GM12864 (cell line): ENCODE measurements around the gene FMN2.

Experiments
- DNase-seq: peaks from one replicate; pipeline ENCODE4 v3.0.0-alpha.2; 2011; ENCODE audit warnings: low read depth
- H3K4me3 ChIP-seq: 2 replicates; pipeline ENCODE4 v1.5.1; 2011; ENCODE audit warnings: mild to moderate bottlenecking, low read depth, low read length, control low read depth
- CTCF ChIP-seq: IDR thresholded peaks from 2 replicates; pipeline ENCODE4 v1.5.1; 2011; ENCODE audit warnings: low read depth, mild to moderate bottlenecking, moderate library complexity, low read length, control low read depth, inconsistent platforms; ENCODE audit errors: missing control alignments

Gene FMN2

DNA sequence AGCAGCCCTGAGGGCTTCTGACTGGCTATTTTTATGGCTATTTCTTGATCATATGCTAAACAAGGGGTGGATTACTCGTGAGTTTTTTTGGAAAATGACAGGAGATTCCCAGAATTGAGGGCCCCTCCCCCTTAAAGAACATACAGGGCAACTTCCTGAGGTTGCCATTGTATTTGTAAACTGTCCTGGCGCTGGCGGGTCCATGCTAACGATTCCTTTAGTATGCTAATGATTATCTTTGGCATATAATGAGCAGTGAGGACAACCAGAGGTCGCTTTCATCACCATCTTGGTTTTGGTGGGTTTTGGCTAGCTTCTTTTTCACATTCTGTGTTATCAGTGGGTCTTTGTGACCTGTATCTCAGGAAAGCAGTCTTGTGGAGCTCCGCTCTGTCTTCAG is 24.1 kb downstream of the FMN2 start:
- no peak overlapping the region for H3K4me3 ChIP-seq
- TF ChIP-seq CTCF, result no peak
- no peak for DNase-seq

DNA sequence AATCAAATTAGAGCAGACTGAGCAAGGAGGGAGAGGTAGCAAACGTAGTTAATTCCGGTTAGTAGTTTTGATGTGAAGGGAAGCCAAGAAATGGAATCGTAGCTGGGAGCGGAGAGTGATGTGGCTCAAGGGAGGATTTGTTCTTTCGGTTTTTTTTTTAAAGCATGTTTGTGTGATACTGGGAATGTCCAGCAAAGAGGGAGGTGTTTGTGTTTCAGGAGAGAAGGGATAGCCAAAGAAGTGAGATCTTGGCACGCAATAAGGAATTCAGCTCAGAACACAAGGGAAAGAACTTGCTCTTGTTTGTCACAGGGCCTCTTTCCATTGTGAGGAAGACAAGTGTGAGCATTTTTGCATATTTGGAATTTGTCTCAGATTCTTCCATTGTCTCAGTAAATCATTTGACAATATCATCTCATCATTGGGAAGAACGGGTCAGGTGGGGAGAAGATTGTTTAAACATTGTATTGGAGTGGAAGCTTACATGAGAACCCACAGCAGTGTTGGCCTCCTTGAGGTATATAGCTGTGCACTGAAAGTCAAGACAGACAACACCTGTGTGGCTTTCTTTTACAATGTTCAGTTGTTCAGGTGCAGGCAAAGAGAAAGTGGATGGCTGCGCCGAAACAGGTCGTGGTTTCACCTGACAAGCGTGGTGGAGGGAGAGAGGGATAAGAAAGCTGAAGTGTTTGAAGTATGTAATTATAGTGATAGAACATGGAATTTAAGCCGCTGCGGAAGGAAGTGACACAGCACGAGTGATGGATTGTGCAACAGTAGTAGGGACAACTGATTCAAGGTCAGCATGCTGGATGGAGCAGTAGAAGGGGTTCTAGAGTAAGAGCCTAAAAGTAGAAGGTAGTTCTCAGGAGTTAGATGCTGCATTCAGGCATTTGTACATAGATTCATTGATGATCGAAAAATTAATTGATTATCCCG is 25.4 kb downstream of the FMN2 start:
- DNase-seq, result no peak
- no peak overlapping the region for H3K4me3 ChIP-seq
- no peak for TF ChIP-seq CTCF

- no peak for TF ChIP-seq CTCF
- DNase-seq, result no peak
- H3K4me3 ChIP-seq, result no peak overlapping the region
Measured at GRCh38 chr1:240117930-240118329, 26.2 kb downstream of the FMN2 start.

- no peak for DNase-seq
- no peak for TF ChIP-seq CTCF
- H3K4me3 ChIP-seq, result no peak overlapping the region
Measured at GRCh38 chr1:240122639-240123613, 31.2 kb downstream of the FMN2 start.

DNA sequence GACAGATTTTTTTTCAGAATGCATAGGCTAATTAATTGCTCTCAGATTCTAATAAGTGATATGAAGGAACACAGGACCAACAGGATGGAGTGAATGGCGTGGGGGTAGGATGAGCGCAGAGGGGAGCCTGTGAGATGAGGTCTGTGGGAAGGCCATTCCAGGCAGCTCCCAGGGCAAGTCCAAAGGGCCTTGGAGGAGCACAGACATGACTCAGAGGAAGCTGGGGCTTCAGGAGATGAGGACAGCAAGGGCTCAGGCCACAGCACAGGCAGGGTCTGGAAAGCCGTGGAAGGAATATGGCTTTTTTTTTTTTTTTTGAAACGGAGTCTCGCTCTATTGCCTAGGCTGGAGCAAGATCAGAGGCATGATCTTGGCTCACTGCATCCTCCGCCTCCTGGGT is 35.1 kb downstream of the FMN2 start:
- no peak for DNase-seq
- TF ChIP-seq CTCF, result no peak

DNA sequence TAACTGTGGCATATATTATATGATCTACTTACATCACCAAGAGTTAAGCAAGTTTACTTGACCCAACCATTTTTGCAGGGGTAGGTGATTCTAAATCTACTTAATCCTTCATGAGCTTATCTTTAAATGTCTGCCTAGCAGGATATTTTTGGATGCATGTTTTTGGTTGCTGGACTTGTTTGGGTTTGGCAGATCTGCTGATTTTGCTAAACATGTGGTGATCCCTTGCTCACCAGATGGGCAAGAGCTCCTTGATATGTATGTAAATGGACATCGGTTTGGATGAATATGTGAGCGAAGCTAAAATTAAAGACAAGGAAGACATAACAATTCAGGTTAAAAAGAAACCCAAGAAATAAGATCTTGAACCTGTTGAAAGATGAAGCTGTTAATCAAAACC is 36.7 kb downstream of the FMN2 start:
- no peak for TF ChIP-seq CTCF
- no peak for DNase-seq
- H3K4me3 ChIP-seq, result no peak overlapping the region

More for the DNA sequence above, 35.1 kb downstream of the FMN2 start:
- no peak overlapping the region for H3K4me3 ChIP-seq
